ENCODE data around the gene CYP4F11.
"Not testable (repeated sequence)": the region's sequence is repeated elsewhere in the genome, so short reads cannot be mapped to it uniquely, and the experiment has no call there.

The CYP4F11 gene

GRCh38 chr19:15934332-15935078, at the start of gene CYP4F11:
Gene CYP4F11, minus strand, starts transcription at chr19:15934529. Its CDS starts 121 bp downstream, at chr19:15934408.
- DNase-seq, result no peak

GRCh38 chr19:15979293-15979692, 45.0 kb upstream of the CYP4F11 start:
- no peak for DNase-seq

- DNase-seq, result no peak
These were observed 43.4 kb upstream of the CYP4F11 start for GRCh38 chr19:15977690-15978089.

- no peak for DNase-seq
These were observed 42.7 kb upstream of the CYP4F11 start for GRCh38 chr19:15976836-15977689.

GRCh38 chr19:15974856-15975255, 40.5 kb upstream of the CYP4F11 start:
- no peak for DNase-seq

- not testable (repeated sequence) for DNase-seq
These were observed 37.7 kb upstream of the CYP4F11 start for GRCh38 chr19:15972043-15972442.

GRCh38 chr19:15971224-15971780, 37.0 kb upstream of the CYP4F11 start:
- DNase-seq, result no peak

- DNase-seq, result no peak
These were observed 29.9 kb upstream of the CYP4F11 start for GRCh38 chr19:15964231-15964630.

- DNase-seq, result no peak
These were observed 28.0 kb upstream of the CYP4F11 start for GRCh38 chr19:15962319-15962718.

- DNase-seq, result no peak
These were observed 20.5 kb upstream of the CYP4F11 start for GRCh38 chr19:15954820-15955219.

- DNase-seq, result no peak
These were observed 14.1 kb upstream of the CYP4F11 start, which contains the start of gene OR10H4 for GRCh38 chr19:15948223-15949058. Gene OR10H4, plus strand, starts transcription at chr19:15949008. Its CDS starts 0 bp downstream, at chr19:15949008.

- DNase-seq, result no peak
These were observed 11.0 kb upstream of the CYP4F11 start for GRCh38 chr19:15945301-15945700.

- no peak for DNase-seq
These were observed 10.1 kb upstream of the CYP4F11 start for GRCh38 chr19:15944401-15944800.

GRCh38 chr19:15937771-15938170, 3.4 kb upstream of the CYP4F11 start:
- DNase-seq, result no peak

- DNase-seq, result no peak
These were observed 2.6 kb upstream of the CYP4F11 start for GRCh38 chr19:15936950-15937349.

- no peak for DNase-seq
These were observed 1.8 kb upstream of the CYP4F11 start for GRCh38 chr19:15936173-15936572.

GRCh38 chr19:15935167-15935702, 906 bp upstream of the CYP4F11 start:
- no peak for DNase-seq

GRCh38 chr19:15933761-15934331, 483 bp downstream of the CYP4F11 start:
- not testable (repeated sequence) for DNase-seq

GRCh38 chr19:15928321-15928720, 6.0 kb downstream of the CYP4F11 start:
- DNase-seq, result no peak

GRCh38 chr19:15926484-15926883, 7.8 kb downstream of the CYP4F11 start:
- DNase-seq, result no peak

GRCh38 chr19:15923702-15924101, 10.6 kb downstream of the CYP4F11 start:
- DNase-seq, result no peak

GRCh38 chr19:15922021-15922420, 12.3 kb downstream of the CYP4F11 start:
- DNase-seq, result no peak
